ENCODE measurements around the gene ZBTB5.

DNA sequence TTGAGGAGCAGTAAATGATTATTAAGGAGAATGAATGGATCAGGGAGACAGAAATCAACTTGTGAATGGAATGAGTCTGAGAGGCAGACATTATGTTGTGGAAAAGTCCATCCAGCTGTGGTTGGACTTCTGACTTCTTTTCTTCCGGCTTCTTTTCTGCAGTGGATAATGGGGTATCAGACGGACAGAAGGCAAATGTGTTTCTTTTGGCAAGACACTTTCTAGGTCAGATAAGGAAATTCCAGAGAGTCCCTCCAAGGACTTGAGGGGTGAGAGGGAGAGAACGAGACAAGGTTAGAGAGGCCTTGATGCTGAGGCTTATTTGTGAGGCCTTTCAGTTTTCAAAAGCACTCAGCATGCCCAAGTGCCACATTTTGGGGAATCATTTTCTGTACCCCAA lies 59.9 kb downstream of the ZBTB5 start:
- TF ChIP-seq, protein P1, sequence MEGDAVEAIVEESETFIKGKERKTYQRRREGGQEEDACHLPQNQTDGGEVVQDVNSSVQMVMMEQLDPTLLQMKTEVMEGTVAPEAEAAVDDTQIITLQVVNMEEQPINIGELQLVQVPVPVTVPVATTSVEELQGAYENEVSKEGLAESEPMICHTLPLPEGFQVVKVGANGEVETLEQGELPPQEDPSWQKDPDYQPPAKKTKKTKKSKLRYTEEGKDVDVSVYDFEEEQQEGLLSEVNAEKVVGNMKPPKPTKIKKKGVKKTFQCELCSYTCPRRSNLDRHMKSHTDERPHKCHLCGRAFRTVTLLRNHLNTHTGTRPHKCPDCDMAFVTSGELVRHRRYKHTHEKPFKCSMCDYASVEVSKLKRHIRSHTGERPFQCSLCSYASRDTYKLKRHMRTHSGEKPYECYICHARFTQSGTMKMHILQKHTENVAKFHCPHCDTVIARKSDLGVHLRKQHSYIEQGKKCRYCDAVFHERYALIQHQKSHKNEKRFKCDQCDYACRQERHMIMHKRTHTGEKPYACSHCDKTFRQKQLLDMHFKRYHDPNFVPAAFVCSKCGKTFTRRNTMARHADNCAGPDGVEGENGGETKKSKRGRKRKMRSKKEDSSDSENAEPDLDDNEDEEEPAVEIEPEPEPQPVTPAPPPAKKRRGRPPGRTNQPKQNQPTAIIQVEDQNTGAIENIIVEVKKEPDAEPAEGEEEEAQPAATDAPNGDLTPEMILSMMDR (IDR thresholded peaks at IDR 0.05), result no peak
- TF ChIP-seq POLR2AphosphoS5 (IDR thresholded peaks at IDR 0.05; ENCODE audit: low read depth, low read length), result no peak
